Stimulated activated naive CD8-positive, alpha-beta T cell treated with anti-CD3 and anti-CD28 coated beads, Interleukin-15, amount 100 ng/mL, for 72 hours (primary cell): ENCODE results near the gene NUP188.

Experiments
- ATAC-seq: fragments of 150-1000 bp; cut with Tn5 transposase; 2 replicates; pipeline ENCODE4 v1.10.0; 2021; ENCODE audit warnings: mild to moderate bottlenecking, moderate library complexity
- DNase-seq, 2 donors: peaks; one replicate each; pipeline ENCODE4 v3.0.0; 2021 to 2022
- H3K27ac Mint-ChIP-seq, 2 donors: one replicate each; pipeline ENCODE4 v1.8.0; 2022; ENCODE audit warnings: mild to moderate bottlenecking in 2 of 2, mixed read lengths in 2 of 2, moderate library complexity in 2 of 2
- H3K27me3 Mint-ChIP-seq: one replicate; pipeline ENCODE4 v1.8.0; 2022; ENCODE audit warnings: mixed read lengths
- H3K4me1 Mint-ChIP-seq: one replicate; pipeline ENCODE4 v1.8.0; 2022; ENCODE audit warnings: mild to moderate bottlenecking, mixed read lengths
- H3K4me3 Mint-ChIP-seq, 2 donors: one replicate each; pipeline ENCODE4 v1.8.0; 2022; ENCODE audit warnings: mild to moderate bottlenecking in 2 of 2, mixed read lengths in 2 of 2, moderate library complexity in 1 of 2
- H3K9me3 Mint-ChIP-seq, 2 donors: one replicate each; pipeline ENCODE4 v1.8.0; 2022; ENCODE audit warnings: mixed read lengths in 2 of 2

The NUP188 gene

DNA sequence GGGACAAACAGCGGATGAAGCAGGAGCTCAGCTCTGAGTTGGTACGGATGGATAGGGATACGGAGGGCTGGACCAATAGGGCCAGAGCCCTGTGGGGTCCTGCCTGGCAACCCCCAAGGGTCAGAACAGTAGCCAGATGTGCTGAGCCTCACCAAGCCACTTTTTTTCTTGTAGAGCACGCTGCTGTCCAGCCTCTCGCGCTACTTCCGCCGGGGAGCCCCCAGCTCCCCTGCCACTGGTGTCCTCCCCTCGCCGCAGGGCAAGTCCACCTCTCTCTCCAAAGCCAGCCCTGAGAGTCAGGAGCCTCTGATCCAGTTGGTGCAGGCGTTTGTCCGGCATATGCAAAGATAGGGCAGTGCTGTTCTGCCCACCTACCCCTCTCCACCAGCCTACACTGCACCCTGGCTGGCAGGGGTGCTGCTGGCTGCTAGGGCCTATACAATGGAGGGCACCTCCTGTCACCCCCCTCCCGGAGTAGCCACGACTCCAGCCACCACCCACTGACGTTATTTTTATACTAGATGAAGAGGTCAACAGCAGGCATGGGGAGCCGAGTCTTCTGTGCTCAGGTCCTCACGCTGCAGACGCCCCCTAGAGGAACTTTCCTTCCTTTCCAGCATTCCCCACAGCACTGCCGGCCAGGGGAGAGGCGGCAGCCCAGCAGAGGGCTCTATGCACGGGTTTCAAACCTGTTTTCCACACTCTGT, 59.0 kb downstream of the NUP188 start:
- Mint-ChIP-seq H3K27ac (peak overlapping the region in 1 of 2 donors; percentile 56), H3K4me1 (peaks cover 11% of the 10 kb centered on the region), H3K9me3 (no peaks in the 10 kb centered on the region), H3K4me3 (no peak overlapping the region), H3K27me3 (no peaks in the 10 kb centered on the region)
- peak; percentile 75 for ATAC-seq
- peak; percentile 34 to 53 for DNase-seq

DNA sequence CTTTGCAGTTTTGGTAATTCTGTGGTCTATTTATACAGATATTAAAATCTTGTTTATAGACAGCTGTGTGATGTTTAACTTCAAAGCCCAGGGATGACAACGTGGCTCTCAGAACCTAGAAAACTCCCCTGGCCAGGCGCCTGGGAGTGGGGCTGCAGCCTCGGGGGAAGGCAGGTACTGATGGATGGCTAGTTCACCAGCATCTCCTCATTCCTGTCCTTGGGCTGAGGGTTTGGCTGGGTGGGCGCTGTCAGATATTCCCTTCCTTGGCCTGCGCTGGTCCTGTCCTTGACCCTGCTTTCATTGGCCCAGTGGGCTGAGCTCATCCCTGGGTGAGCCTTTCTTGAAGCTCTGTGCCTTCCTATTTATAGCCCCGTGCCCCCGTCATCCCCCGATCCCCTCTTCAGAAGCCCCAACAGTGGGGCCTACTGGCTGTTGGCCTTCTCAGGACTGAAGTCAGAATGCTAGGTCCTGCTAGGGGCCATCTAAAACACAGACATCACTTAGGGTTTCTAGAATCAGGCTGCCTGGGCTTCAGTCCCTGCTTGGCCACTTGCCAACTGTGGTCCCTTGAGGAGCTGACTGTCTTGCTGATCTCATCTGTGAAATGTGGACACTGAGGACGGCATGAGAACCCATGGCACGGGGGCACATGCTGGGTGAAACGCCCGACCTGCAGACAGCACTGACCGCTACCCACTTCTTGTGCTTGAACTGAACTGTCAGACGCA, 59.7 kb downstream of the NUP188 start:
- no peaks in the 10 kb centered on the region for H3K27me3 Mint-ChIP-seq
- ATAC-seq (peak; percentile 1), DNase-seq (no peak)
- peaks cover 11% of the 10 kb centered on the region for H3K4me1 Mint-ChIP-seq
- no peak overlapping the region for H3K4me3 Mint-ChIP-seq
- peak overlapping the region in 1 of 2 donors; percentile 37 for H3K27ac Mint-ChIP-seq
- no peaks in the 10 kb centered on the region for H3K9me3 Mint-ChIP-seq

DNA sequence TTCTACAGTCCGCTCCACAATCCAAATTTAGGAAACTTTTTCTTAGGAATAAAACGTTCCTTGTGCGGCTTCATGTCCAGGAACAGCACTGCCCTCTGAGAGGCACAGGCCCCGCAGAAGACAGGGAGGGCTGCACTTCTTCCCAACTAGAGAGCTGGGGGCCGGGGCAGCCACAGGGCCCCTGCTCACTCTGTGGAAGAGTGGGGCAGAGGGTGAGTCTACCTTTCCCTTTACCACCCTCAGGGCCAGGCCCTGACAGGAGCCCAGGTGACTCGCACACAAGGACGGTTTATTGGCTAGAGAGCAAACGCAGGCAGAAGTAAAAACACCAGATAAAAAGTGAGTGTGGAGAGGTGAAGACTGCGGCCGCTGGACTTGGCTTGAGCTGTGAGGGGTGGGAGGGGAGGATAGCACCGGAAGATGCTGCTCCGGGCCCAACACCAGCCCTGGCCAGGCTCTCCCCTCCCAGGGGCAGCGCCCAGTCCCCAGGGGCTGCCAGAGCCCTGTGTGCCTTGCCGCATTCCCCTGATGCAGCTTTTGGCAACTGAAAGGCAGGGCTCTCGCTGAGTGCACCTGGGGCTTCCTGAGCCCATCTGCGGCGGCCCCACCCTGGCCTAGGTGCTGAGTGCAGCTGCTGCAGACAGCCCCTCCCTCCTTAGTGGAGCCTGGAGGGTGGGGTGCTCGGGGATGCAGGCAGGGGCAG, 60.4 kb downstream of the NUP188 start:
- no peak overlapping the region for H3K4me3 Mint-ChIP-seq
- H3K9me3 Mint-ChIP-seq = no peaks in the 10 kb centered on the region
- H3K27me3 Mint-ChIP-seq = no peaks in the 10 kb centered on the region
- no peak for ATAC-seq
- no peak overlapping the region for H3K27ac Mint-ChIP-seq
- peaks cover 11% of the 10 kb centered on the region for H3K4me1 Mint-ChIP-seq
- DNase-seq = no peak

DNA sequence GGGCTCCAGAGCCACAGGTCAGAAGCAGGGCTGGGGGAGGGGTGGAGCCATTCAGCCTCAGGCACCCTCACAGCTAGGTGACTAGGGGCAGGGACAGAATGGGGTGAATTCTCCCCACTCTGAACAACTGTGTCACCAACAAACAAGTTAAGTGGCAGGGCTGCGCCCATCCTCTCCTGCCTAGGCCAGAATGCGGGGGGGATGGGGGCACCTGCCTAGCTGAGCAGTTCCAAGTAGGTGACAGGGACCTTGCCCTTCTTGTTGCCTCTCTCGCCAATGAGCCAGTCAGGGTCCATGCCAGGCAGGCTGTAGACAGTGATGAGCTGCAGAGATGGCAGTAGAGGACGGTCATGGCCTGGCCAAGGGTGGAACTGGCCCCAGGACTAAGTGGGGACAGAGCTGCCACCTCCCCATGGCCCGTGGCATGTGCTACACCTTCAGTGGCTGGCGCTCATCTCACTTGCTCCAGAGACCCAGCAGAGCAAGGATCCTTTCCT, 61.0 kb downstream of the NUP188 start:
- no peaks in the 10 kb centered on the region for H3K9me3 Mint-ChIP-seq
- ATAC-seq (no peak), DNase-seq (no peak)
- H3K27ac Mint-ChIP-seq = no peak overlapping the region
- H3K27me3 Mint-ChIP-seq = no peaks in the 10 kb centered on the region
- peaks cover 11% of the 10 kb centered on the region for H3K4me1 Mint-ChIP-seq
- H3K4me3 Mint-ChIP-seq = no peak overlapping the region

DNA sequence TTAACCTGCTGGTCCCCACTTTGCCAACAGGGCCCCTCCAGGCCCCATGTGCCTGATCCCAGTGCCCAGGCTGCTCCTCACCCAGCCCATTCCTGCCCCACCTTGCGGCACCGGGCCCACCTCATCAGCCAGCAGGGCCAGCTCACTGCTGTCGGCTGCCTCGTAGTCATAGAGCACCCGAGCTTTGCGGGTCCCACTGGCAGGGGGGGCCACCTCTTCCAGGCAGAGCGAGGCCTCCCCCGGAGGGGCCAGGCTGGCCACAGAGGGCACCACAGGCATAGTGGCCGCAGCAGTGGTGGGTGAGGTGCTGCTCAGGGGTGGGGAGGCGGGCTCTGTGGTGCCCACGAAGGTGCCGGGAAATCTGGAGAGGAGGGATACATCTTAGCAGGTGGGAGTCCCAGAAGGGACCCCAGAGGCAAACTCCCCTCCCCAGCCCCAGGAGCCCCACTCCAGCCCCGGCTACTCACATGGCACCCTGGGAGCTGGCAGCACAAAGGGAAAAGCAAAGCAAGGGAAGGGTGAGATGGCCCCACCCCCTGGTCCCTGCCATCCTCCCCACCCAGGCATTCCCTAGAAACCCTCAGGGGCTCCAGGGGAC, 61.6 kb downstream of the NUP188 start:
- Mint-ChIP-seq H3K9me3 (no peaks in the 10 kb centered on the region), H3K27me3 (no peaks in the 10 kb centered on the region), H3K4me3 (no peak overlapping the region), H3K27ac (peak overlapping the region in 1 of 2 donors; percentile 83), H3K4me1 (peaks cover 11% of the 10 kb centered on the region)
- DNase-seq (no peak), ATAC-seq (peak; percentile 5)

DNA sequence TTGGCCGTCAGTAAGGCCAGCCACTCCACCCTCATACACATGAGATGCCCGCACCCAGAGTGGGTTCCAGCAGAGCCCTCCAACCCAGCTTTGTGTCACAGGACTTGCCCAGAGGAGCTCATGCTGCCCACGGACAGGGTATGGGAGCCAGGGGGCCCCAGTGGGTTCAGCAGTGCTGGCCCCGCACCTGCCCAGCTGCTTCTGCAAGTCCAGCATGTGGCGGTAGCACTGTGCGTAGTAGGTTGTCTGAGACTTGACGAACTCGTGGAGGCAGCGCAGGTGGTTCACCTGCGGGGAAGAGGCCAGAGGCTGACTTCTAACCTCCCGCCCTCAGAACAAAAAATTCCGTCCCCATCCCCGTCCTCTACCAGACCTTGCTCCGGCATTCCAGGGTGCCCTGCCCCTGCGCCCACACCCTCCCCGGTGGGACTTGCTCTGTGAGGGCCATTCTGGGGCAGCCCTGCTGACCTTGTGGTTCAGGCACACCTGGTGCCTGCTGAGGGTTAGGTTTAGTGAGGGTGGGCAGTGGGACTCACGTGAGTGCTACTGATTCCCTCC, 62.2 kb downstream of the NUP188 start:
- peak overlapping the region in 1 of 2 donors; percentile 94 for H3K27ac Mint-ChIP-seq
- DNase-seq = no peak
- no peaks in the 10 kb centered on the region for H3K9me3 Mint-ChIP-seq
- H3K27me3 Mint-ChIP-seq = no peaks in the 10 kb centered on the region
- ATAC-seq = no peak
- H3K4me3 Mint-ChIP-seq = no peak overlapping the region
- peaks cover 11% of the 10 kb centered on the region for H3K4me1 Mint-ChIP-seq

DNA sequence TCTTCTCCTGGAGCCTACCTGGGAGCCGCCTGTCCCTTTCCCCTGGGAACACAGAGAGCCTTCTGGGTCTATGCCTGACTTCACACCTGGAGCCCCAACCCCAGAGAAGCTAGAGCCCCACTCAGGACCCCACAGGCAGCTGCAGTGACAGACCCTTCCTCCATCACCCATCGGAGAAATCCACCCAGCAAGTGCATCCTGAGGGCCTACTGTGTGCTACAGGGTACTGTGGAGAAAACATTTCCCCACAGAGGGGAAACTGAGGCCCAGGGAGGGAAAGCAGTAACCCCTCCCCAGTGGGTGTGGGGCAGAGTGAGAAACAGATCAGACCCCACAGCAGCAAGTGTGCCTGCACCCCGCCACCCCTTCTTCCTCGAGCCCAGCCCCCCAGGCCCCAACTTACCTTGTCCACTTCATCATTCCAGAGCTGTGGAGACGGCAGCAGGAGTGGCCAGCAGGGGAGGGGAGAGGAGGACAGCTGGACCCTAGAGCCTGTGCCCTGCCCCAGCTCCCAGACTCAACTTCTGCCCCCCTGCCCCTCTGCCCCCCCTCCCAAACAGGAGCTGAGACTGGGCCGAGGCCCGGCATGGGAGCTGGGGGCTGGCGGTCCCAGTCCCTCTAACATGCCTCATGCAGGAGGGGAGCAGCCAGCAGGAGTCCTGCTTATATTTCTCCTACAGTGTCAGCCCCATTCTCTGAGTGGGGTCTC, 62.9 kb downstream of the NUP188 start:
- H3K27ac Mint-ChIP-seq = peak overlapping the region in 1 of 2 donors; percentile 94
- no peak for DNase-seq
- no peaks in the 10 kb centered on the region for H3K27me3 Mint-ChIP-seq
- H3K4me3 Mint-ChIP-seq = no peak overlapping the region
- no peak for ATAC-seq
- H3K9me3 Mint-ChIP-seq = no peaks in the 10 kb centered on the region
- peaks cover 11% of the 10 kb centered on the region for H3K4me1 Mint-ChIP-seq

DNA sequence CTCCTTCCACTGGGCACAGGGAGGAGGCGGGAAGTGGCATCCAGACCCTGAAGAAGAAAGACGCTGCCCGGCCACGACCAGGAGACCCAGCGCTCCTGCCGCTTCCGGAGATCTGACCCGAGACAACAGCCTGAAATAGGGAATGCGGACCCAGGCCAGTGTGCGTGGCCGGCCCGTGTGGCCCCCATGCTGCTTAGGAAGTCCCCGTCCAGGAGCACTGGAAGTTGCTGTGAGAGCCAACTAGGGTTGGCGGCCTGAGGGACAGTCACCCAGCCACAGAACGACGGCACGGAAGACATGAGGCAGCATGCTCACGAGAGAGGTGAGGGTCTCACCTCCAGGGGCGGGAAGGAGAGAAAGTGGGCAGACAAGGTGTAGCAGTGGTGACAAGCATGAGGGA, 63.7 kb downstream of the NUP188 start:
- DNase-seq (no peak), ATAC-seq (no peak)
- no peaks in the 10 kb centered on the region for H3K27me3 Mint-ChIP-seq
- H3K4me1 Mint-ChIP-seq = peaks cover 11% of the 10 kb centered on the region
- H3K27ac Mint-ChIP-seq = peak overlapping the region in 1 of 2 donors; percentile 85
- H3K9me3 Mint-ChIP-seq = no peaks in the 10 kb centered on the region
- no peak overlapping the region for H3K4me3 Mint-ChIP-seq

DNA sequence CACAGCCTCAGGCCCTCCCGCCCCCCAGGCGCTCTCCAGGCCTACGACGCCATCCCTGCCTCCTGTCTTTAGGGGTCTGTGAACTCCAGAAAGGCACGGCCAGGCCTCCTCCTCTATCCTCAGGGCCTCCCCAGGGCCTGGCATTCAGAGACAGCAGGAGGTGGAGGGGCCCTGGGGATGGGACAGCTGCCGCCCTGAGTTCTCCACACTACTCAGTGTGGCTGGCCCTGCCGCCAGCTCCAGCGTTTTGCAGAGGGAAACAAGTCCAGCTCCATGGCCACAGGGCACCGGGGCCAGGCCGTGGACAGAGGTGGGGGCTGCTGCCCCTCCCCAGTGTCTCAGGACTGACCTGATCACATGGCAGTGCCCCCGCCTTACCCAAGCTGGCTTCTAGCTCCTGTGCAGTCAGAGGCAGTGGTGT, 64.3 kb downstream of the NUP188 start:
- H3K4me3 Mint-ChIP-seq = no peak overlapping the region
- no peaks in the 10 kb centered on the region for H3K9me3 Mint-ChIP-seq
- no peak for DNase-seq
- peaks cover 7% of the 10 kb centered on the region for H3K4me1 Mint-ChIP-seq
- no peak overlapping the region for H3K27ac Mint-ChIP-seq
- ATAC-seq = no peak
- H3K27me3 Mint-ChIP-seq = no peaks in the 10 kb centered on the region

DNA sequence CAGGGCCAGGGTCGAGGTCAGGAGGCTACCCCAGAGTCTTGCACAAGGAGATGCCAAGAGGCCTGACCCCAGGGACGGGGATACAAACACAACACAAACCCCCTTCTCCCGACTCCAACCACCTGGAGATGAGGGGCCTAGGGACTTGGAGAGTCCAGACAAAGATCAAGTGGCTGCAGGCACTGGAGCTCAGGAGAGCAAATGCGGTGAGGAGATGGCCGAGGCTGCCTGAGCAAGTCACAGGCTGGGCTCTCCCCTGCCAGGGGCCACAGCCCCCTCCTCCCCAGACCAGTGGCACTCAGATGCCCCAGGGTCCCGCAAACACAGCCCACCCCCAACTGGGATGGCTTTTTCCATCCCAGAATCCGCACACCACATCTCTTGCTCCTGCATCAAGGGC, 64.8 kb downstream of the NUP188 start:
- Mint-ChIP-seq H3K27ac (peak overlapping the region; percentile 64 to 89), H3K4me1 (peaks cover 6% of the 10 kb centered on the region)
- ATAC-seq = no peak

DNA sequence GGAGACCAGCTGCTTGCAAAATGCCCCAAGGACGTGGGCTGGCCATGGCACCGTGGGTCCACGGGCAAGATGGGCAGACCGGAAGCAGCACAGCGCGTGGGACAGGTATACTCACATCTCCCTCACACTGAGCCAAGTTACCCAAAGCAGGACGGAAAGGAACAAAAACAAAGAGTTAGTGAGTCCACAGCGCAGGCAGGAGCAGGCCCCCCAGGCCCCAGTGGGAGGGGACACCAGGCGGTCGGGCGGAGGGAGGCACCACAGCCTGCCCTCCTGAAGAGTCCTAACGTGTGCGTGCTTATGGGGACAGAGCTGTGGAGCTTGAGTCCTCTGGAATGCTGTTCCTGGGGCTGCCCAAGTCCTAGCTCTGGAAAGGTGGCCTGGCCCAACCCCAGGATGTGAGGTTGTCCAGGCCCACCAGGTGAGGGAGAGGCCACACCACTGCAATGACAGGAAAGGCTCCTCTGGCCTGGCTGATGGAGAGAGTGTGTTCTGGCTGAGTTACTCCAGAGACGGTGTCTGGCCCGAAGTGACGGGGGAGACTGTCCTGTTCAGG, 65.5 kb downstream of the NUP188 start:
- no peaks in the 10 kb centered on the region for H3K27me3 Mint-ChIP-seq
- no peaks in the 10 kb centered on the region for H3K9me3 Mint-ChIP-seq
- ATAC-seq = no peak
- DNase-seq = no peak
- no peak overlapping the region for H3K4me3 Mint-ChIP-seq
- H3K27ac Mint-ChIP-seq = peak overlapping the region in 1 of 2 donors; percentile 89
- H3K4me1 Mint-ChIP-seq = peaks cover 1% of the 10 kb centered on the region

More for the DNA sequence above, 64.8 kb downstream of the NUP188 start:
- Mint-ChIP-seq H3K27me3 (no peaks in the 10 kb centered on the region), H3K4me3 (no peak overlapping the region), H3K9me3 (no peaks in the 10 kb centered on the region)
- DNase-seq = no peak

DNA sequence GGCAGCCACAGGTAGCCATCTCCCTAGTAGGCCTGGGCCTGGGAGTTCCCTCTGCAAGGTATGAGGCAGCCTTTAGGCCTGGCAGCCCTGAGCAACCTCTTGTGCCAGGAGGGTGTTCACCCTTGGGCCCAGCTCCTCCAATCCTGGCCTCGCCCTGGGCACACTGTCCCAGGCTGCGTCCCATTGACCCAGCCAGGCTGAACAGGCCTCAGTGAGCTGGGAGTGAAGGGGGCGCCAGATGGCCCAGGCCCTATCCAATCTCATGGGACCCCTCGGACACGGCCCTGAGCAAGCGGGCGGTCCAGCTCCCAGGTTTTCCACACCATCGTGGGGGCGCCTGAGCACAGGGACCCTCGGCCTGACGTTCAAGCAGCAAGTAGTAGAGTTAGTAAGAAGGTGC, 66.2 kb downstream of the NUP188 start:
- H3K27ac Mint-ChIP-seq = no peak overlapping the region
- no peak overlapping the region for H3K4me3 Mint-ChIP-seq
- ATAC-seq (no peak), DNase-seq (no peak)
- no peaks in the 10 kb centered on the region for H3K27me3 Mint-ChIP-seq
- no peaks in the 10 kb centered on the region for H3K9me3 Mint-ChIP-seq
- no peaks in the 10 kb centered on the region for H3K4me1 Mint-ChIP-seq

DNA sequence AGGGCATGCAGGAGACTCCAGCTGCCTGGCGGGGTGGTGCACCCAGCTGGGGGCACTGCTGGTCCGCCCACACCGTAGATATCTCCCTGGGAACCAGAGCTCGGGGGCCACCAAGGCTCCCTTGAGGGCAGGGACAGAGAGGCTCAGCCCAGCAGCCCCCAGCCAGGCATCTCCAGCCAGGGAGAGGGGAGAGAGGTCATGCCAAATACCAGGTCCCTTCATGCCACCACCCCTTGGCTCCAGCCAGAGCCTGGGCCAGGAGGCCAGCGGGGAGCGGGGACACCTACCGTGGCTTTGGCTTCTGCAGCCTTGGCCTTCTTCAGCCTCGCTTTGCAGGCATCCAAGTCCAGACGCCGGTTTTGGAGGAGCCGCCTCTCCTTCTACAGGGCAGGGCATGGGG, 66.6 kb downstream of the NUP188 start:
- H3K27me3 Mint-ChIP-seq = no peaks in the 10 kb centered on the region
- H3K4me3 Mint-ChIP-seq = no peak overlapping the region
- no peaks in the 10 kb centered on the region for H3K9me3 Mint-ChIP-seq
- no peak for ATAC-seq
- H3K27ac Mint-ChIP-seq = no peak overlapping the region
- no peaks in the 10 kb centered on the region for H3K4me1 Mint-ChIP-seq
- no peak for DNase-seq

DNA sequence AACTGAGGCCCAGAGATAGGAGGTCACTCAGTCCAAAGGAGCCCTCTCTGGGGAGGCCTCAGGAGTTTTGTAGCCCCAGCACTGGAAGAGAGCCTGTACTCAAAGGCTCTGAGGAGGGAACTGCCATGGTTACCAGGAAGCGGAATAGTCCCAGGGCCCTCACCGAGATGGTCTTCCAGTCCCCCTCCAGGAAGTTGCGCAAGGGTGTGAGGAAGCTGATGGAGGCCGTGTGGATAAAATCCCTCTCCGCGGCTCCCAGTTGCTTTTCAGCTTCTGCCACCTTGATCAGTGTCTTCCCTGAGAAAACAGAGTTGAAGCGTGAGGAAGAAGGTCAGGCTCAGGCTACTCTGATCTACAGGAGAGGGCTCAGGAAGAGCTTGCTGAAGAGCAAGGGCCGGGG, 67.1 kb downstream of the NUP188 start:
- Mint-ChIP-seq H3K27me3 (no peaks in the 10 kb centered on the region), H3K9me3 (no peaks in the 10 kb centered on the region), H3K27ac (no peak overlapping the region), H3K4me1 (no peaks in the 10 kb centered on the region), H3K4me3 (no peak overlapping the region)
- no peak for ATAC-seq
- DNase-seq = no peak
